ENCODE results near the gene ACOX3. TPM values are rescaled to one million over a fixed set of nuclear protein-coding genes. Genes with fewer than 3 reads are reported as not detected.
"Not testable (repeated sequence)": the region's sequence is repeated elsewhere in the genome, so short reads cannot be mapped to it uniquely, and the experiment has no call there.

The ACOX3 gene
- total RNA-seq, 1 donor from 2014 or later: 27.8 TPM

DNA sequence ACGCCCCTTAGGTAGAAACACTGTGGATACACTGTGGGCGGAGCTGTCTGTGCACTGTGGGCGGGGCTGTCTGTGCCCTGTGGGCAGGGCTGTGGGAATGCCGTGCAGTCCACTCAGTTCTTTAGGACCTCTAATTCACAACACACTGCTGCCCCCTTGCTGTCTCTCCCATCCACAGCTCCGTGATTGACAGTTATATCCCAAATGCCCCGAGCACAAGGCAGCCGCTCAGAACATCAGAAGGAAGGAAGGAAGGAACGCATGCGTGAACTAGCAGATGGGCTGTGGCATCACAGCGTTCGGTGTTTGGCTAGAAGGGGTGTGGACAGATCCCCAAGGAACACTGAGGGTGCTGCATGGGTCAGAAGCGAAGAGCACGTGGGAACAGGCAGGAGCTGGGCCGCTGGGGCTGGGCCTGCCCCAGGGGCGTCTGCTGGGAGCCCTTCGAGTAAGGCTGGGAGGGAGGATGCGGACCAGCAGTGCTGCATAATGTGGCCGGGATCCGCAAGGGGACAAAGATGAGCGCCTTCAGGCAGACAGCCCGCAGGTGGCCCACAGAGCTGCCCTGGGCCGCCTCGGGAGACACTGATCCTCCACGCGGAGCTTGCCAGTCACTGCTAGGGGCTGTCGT lies 29.8 kb downstream of the ACOX3 start:
- ATAC-seq: peak; percentile 84
- intact Hi-C loops (cut with DNase I): no loop called here
- peak; percentile 77 for DNase-seq (ENCODE audit: low spot score)

DNA sequence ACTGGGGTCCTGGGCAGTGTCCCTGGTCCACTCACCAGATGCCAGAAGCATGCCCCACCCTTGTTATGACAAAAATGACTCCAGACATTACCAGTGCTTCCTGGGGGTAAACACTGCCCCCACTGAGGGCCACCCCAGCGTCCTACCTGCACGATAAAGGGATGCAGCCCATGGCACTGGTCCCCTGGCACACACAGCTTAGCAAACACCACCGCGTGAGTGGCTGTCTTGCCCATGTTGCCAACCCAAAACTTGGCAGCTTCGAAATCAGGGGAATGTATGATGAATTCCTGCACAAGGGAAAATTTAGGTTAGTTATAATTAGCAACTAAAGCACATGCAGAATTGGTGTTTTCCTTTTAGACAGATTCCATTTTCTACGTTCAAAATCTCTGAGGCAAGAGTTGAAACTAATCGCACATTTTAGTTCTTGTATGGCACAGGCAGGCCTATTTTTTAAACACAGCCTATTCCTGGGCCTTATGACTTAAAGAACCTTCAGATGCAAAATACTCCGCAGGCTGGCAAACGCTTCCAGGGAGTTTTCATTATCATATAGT lies 30.4 kb downstream of the ACOX3 start:
- intact Hi-C loops (cut with DNase I): no loop called here
- DNase-seq (ENCODE audit: low spot score) (no peak), ATAC-seq (no peak)

DNA sequence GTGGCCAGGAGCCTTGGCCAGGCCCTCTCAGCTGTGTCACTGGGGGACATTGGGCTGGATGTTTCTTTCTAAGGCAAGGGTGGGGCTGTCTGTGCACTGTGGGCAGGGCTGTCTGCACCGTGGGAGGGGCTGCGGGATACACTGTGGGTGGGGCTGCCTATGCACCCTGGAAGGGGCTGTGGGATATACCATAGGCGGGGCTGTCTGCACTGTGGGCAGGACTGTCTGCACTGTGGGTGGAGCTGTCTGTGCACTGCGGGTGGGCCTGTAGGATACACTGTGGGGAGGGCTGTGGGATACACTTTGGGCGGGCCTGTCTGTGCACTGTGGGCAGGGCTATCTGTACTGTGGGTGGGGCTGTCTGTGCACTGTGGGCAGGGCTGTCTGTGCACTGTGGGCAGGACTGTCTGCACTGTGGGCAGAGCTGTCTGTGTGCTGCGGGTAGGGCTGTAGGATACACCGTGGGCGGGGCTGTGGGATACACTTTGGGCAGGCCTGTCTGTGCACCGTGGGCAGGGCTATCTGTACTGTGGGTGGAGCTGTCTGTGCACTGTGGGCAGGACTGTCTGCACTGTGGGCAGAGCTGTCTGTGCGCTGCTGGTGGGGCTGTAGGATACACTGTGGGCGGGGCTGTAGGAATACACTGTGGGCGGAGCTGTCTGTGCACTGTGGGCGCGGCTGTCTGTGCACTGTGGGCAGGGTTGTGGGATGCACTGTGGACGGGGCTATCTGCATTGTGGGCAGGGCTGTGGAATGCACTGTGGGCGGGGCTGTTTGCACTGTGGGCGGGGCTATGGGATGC lies 31.1 kb downstream of the ACOX3 start:
- DNase-seq (ENCODE audit: low spot score) (peak; percentile 74), ATAC-seq (peak; percentile 71)
- intact Hi-C loops (cut with DNase I): loop anchor here (5.0 kb wide), 1 partner anchor 1842 kb away; no protein-coding TSS in a partner anchor

DNA sequence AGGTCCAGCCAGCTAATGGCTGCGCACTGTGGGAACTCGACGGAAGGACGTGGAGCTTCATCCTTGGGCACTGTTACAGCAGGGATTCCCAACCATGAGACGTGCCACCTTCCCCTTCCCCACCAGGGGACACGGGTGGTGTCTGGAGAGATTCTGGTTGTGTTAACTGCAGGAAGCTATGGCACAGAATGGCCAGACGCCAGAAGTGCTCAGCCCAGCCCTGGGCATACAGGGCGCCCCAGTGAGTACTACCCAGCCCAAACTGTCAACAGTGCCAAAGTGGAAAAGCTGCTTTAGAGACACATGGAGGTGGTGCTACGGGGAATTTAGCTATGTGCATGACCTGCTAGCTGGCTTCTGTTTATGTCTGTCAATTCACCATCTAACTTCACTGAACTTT lies 32.8 kb downstream of the ACOX3 start:
- ATAC-seq: no peak
- intact Hi-C loops (cut with DNase I): loop anchor here (5.0 kb wide), 1 partner anchor 1840 kb away; no protein-coding TSS in a partner anchor
- DNase-seq (ENCODE audit: low spot score): no peak

DNA sequence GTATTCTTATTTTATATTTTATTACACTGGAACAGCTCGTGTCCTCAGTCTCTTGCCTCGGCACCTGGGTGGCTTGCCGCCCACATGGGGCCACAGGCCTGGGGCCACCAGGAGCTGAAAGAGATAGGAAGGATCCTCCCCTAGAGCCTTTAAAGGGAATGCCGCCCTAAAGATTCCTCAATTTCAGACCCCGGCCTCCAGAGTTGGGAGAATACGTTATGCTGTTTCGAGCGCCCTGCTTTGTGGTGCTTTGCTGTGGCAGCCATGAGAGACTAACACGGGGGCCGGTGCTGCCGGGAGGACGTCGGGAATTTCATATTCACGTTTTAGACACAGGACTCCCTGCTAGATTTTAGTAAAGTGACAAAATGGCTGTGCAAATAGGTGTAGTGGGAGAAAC lies 33.2 kb downstream of the ACOX3 start:
- intact Hi-C loops (cut with DNase I): loop anchor here (5.0 kb wide), 1 partner anchor 1840 kb away; no protein-coding TSS in a partner anchor
- DNase-seq (ENCODE audit: low spot score) (no peak), ATAC-seq (no peak)

DNA sequence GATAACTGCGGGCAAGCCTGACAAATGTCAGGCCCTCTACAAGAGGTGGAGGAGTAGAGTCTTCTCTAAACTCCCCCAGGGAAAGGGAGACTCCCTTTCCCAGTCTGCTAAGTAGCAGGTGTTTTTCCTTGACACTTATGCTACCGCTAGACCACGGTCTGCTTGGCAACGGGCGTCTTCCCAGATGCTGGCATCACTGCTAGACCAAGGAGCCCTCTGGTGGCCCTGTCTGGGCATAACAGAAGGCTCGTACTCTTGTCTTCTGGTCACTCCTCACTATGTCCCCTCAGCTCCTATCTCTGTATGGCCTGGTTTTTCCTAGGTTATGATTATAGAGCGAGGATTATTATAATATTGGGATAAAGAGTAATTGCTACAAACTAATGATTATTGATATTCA lies 33.6 kb downstream of the ACOX3 start:
- not testable (repeated sequence) for DNase-seq (ENCODE audit: low spot score)
- intact Hi-C loops (cut with DNase I): loop anchor here (5.0 kb wide), 1 partner anchor 1840 kb away; no protein-coding TSS in a partner anchor

DNA sequence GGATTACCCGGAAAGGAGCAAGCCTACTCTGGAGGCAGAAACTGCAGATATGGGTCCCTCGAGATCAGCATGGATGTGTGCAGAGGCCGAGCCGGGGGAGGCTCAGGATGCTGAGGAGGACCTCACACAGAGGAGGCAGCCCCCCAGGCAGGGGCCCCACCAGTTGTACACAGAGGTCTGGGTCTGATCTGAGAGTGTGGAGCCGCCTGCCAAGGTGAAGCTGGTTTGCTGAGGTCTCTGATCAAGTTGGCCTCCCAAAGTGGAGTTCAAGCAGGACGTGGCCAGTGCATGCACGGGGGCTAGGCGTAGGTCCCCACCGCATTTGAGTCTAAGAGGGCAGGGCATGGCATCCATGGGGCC lies 35.0 kb downstream of the ACOX3 start:
- intact Hi-C loops (cut with DNase I): loop anchor here (5.0 kb wide), 1 partner anchor 1838 kb away; no protein-coding TSS in a partner anchor
- ATAC-seq: no peak

More for the DNA sequence above, 33.6 kb downstream of the ACOX3 start:
- not testable (repeated sequence) for ATAC-seq

DNA sequence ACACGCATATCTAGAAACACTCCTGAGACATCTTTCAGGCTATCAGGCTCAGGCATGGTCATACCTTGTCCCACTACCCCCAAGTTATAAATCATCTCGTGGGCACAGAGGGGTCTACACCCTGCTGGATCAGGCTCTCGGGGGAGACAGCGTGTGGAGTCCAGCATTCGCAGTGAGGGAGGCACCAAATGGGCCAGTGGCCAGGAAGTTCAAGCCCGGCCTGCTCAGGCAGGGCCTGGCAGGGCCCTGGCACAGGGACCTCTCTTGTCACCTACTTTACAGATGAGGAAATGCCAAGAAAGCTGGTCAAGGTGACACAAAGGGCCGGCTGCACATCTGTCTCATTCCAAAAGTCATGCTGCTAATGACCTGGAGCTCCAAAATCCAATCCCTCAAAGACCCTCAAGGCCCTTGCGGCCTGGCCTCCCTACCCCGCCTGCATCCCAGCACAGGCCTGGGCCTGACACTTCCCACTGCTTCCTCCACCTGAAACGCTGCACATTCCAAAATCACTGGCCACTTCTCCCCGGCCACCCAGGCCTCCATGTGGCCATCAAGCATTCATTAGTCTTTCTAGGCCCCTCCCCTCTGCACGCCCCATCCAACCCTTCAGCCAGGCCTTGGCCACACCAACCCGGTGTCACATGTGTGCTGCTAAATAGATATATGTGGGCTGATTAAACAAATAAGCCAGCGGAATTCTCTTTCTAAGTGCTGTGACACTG lies 35.6 kb downstream of the ACOX3 start:
- ATAC-seq: no peak
- intact Hi-C loops (cut with DNase I): loop anchor here (5.0 kb wide), 1 partner anchor 1838 kb away; no protein-coding TSS in a partner anchor
- no peak for DNase-seq (ENCODE audit: low spot score)

More for the DNA sequence above, 35.0 kb downstream of the ACOX3 start:
- no peak for DNase-seq (ENCODE audit: low spot score)

DNA sequence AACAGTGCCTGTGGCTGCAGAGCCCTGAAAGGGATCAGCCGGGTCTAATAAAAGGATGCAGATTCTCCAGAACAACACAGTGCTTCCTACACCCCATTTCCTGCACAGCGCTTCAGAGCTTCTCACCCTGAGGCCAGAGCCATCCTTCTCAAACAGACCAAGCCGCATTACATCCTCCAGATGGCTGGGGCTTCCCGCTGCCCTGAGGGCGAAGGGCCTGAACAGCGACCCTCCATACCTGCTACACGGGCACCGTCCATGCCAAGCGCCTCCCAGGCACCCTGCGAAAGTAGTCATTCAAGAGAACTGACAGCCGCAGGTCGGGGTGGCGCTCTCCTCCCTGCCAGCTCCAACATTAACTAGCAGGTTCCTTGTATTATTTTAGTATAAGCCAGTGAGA lies 36.5 kb downstream of the ACOX3 start:
- intact Hi-C loops (cut with DNase I): loop anchor here (2.0 kb wide), 1 partner anchor 161 kb away; no protein-coding TSS in a partner anchor
- DNase-seq (ENCODE audit: low spot score) (no peak), ATAC-seq (no peak)

DNA sequence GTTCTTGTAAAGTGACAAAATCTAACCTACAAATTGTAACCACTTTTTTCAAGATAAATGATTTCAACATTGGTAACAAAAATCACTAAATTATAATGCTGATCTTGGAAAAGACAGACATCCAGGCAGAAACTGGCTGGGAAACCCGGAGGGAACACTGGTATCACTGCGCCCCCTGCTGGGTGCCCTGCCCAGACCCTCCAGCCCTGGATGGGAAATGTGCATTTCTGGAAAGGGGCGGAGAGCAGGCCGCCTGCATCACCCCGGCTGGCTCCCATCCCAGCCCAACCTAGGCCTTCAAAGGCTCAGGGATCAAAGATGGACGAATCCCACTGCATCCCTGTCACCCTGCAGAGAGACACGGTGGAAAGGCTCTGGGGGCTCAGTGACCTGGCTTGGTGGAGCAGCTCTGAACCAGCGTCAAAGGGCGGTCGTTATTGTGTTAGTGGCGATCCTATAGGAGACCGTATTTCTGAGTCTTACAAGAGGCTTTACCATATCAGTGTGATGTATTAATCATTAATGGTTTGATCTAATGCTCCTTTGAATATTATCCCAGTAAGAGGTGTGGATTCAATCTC lies 37.3 kb downstream of the ACOX3 start:
- DNase-seq (ENCODE audit: low spot score) (peak; percentile 95), ATAC-seq (peak; percentile 90)
- intact Hi-C loops (cut with DNase I): loop anchor here (2.0 kb wide), 1 partner anchor 160 kb away; no protein-coding TSS in a partner anchor

DNA sequence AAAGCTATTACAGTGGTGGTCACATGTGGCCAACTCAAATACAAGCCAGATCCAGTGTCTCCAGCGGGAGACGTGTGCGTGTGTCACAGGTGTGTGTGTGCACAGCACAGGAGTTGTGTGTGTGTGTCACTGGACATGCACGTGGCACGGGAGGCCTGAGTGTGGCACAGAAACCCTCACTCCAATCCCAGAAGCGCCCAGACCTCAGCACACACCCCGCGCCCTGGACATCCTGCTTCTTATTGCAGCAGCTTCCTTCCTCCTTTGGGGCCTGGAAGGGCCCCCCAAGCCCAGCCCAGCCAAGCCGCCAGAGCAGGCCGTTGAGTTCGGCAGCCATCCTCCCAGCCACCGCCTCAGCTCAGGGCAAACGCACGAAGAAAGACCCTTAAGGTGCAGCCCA lies 37.9 kb downstream of the ACOX3 start:
- ATAC-seq: peak; percentile 33
- DNase-seq (ENCODE audit: low spot score): no peak
- intact Hi-C loops (cut with DNase I): loop anchor here (2.0 kb wide), 1 partner anchor 160 kb away; no protein-coding TSS in a partner anchor

DNA sequence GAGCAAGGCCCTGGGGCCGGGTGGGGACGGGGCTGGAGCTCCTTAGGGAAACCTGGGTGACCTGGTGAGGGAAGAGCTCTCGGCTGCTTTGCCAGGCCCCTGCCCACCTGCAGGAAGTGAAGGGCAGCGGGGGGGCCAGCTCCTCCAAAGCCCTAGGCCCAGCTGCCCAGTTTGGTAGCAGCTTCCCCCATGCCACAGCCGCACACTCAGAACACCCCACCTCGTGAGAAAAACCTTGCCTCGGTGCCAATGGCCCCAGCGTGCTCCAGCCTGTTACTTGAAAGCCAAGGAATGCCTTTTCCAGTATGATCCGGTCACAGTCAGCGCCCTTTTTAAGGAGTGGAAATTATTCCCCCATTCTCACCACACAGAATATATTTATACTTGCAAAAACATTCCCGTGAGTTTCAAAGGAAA lies 38.3 kb downstream of the ACOX3 start:
- intact Hi-C loops (cut with DNase I): loop anchor here (2.0 kb wide), 1 partner anchor 159 kb away; no protein-coding TSS in a partner anchor
- DNase-seq (ENCODE audit: low spot score) (no peak), ATAC-seq (peak; percentile 14)

DNA sequence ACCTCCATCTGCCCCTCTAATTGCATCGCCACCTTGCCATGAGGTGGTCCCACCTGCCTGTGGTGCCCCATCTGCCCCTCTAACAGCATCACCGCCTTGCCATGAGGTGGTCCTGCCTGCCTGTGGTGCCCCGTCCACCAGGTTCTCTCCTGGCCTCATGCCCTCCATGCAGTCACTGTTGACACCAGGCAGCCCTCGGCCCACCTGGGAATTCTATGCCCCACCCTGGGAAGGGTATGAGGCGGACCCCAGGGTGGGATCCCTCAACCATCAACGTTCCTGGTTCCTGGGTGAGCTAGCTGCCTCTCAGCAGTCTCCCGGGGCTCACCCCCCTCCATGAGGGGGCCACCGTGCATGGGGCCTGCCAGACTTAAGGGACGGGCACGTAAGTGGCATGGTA lies 38.9 kb downstream of the ACOX3 start:
- intact Hi-C loops (cut with DNase I): loop anchor here (2.0 kb wide), 1 partner anchor 159 kb away; no protein-coding TSS in a partner anchor
- DNase-seq (ENCODE audit: low spot score): no peak
- no peak for ATAC-seq

DNA sequence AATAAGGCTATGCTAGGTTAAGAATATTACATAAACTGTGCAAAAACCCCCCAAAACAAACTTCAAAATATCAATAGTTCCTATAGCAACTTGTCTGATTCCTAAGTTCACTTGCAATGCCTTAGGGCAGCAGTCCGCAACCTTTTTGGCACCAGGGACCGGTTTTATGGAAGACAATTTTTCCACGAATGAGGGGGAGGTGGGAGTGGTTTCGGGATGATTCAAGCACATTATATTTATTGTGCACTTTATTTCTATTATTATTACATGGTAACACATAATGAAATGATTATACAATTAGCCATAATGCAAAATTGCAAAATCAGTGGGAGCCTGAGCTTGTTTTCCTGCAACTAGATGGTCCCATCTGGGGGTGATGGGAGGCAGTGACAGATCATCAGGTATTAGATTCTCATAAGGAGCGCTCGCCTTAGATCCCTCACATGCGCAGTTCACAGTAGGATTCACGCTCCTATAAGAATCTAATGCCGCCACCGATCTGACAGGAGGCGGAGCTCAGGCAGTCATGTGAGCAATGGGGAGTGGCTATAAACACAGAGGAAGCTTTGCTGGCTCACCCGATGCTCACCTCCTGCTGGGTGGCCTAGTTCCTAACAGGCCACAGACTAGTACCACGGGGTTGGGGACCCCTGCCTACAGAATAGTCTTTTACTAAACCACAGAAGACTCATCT lies 39.7 kb downstream of the ACOX3 start:
- DNase-seq (ENCODE audit: low spot score) (no peak), ATAC-seq (no peak)
- intact Hi-C loops (cut with DNase I): no loop called here

DNA sequence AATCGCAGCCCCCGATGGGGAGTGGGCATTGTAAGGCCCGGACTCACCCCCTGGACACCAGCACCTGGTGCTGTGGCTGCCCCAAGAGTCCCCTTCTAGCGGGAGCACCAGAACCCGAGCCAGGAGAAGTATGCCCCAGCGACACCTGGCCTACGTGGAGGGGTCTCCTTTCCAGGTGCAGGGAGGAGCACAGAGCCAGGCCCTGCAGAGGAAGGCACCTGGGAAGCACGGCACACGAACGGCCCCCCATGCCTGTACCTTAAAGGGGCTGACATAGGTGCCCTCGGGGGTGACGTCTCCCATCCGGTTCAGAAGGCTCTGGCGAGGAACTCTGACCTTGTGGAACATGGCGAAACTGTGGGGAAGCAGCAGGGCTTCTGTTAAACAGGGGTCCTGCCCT lies 41.2 kb downstream of the ACOX3 start:
- intact Hi-C loops (cut with DNase I): no loop called here
- DNase-seq (ENCODE audit: low spot score): no peak
- no peak for ATAC-seq

DNA sequence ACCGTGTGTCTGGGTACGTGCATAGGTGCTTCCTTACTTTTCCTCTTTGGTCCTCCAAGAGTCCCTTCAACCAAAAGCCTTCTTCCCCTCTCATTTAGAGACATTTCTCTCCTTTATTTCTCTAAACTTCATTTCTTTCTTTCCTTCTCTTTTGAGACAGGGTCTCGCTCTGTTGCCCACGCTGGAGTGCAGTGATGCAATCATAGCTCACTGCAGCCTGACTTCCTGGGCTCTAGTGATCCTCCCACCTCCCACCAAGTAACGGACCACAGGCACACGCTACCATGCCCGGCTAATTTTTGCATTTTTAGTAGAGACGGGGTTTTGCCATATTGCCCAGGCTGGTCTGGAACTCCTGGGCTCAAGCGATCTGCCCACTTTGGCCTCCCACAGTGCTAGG lies 42.2 kb downstream of the ACOX3 start:
- no peak for ATAC-seq
- intact Hi-C loops (cut with DNase I): no loop called here

DNA sequence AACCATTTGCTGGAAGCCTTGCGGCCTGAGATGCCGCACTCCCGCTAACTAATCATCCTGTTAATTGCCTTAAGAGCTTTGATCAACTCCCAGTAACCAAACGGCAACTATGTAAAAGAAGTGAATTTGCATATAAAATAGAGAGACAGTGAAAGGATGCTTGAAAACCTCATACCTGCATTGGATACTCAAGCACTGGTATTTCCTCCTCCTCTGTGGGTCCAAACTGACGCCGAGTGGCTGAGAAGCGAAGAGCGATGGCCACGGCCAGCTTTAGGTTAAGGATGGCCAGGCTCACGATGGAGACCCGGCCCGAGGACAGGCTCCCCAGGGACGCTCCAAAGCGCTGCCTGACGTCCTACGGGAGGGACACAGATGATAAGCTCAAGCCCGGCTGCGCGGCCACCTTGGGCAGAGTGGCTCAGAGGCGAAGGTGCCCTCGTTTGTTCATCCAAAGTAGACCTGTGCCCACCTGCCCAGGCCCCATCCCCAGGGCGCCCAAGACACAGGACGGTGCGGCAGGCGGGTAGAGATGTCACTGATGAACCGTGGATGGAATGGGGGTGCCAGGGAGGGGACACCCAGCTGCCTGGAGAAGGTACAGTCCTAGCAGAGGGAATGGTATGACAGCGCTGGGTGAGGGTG lies 43.6 kb downstream of the ACOX3 start:
- ATAC-seq: no peak
- intact Hi-C loops (cut with DNase I): no loop called here
- DNase-seq (ENCODE audit: low spot score): no peak

More for the DNA sequence above, 42.2 kb downstream of the ACOX3 start:
- no peak for DNase-seq (ENCODE audit: low spot score)
